BLaER1 (cell line): ENCODE measurements around the gene CEP70.
A peak's percentile ranks its signal among the peaks of the same experiment; 100 is the strongest.
"Not testable (repeated sequence)": the region's sequence is repeated elsewhere in the genome, so short reads cannot be mapped to it uniquely, and the experiment has no call there.

Experiments
- H3K27ac ChIP-seq: shearing (Covaris generic); formaldehyde crosslinking; 2 replicates; pipeline ENCODE4 v1.8.1; 2022
- H3K27me3 ChIP-seq: shearing (Covaris generic); formaldehyde crosslinking; 2 replicates; pipeline ENCODE4 v1.8.1; 2022
- H3K36me3 ChIP-seq: shearing (Covaris generic); formaldehyde crosslinking; 2 replicates; pipeline ENCODE4 v1.8.1; 2022
- H3K4me1 ChIP-seq: shearing (Covaris generic); formaldehyde crosslinking; 2 replicates; pipeline ENCODE4 v1.8.1; 2022
- H3K4me2 ChIP-seq: shearing (Covaris generic); formaldehyde crosslinking; 2 replicates; pipeline ENCODE4 v1.8.1; 2022
- H3K4me3 ChIP-seq: shearing (Covaris generic); formaldehyde crosslinking; 2 replicates; pipeline ENCODE4 v1.8.1; 2022
- H3K9ac ChIP-seq: shearing (Covaris generic); formaldehyde crosslinking; 2 replicates; pipeline ENCODE4 v1.8.1; 2022
- H3K9me3 ChIP-seq: shearing (Covaris generic); formaldehyde crosslinking; 2 replicates; pipeline ENCODE4 v1.8.1; 2022
- H4K20me1 ChIP-seq: shearing (Covaris generic); formaldehyde crosslinking; 2 replicates; pipeline ENCODE4 v1.8.1; 2022
- Cebpa-rat ChIP-seq: shearing (Covaris generic); IDR thresholded peaks from 2 replicates; pipeline ENCODE4 v1.8.1; 2022

CEP70 gene

GRCh38 chr3:138591392-138591791, 2.7 kb downstream of the CEP70 start:
- Histone ChIP-seq H4K20me1 (no peaks in the 10 kb centered on the region), H3K27ac (no peak overlapping the region), H3K9ac (no peak overlapping the region), H3K9me3 (peaks cover 2% of the 10 kb centered on the region; the same call in 1 of the 2 replicates), H3K4me1 (peaks cover 23% of the 10 kb centered on the region), H3K36me3 (peaks cover 18% of the 10 kb centered on the region), H3K4me2 (no peak overlapping the region), H3K27me3 (no peaks in the 10 kb centered on the region), H3K4me3 (no peak overlapping the region)
- no peak for TF ChIP-seq Cebpa-rat

GRCh38 chr3:138588445-138588844, 5.6 kb downstream of the CEP70 start:
- Histone ChIP-seq H3K36me3 (peaks cover 28% of the 10 kb centered on the region), H3K9me3 (peaks cover 13% of the 10 kb centered on the region; the same call in 1 of the 2 replicates), H4K20me1 (no peaks in the 10 kb centered on the region), H3K4me3 (no peak overlapping the region), H3K27me3 (no peaks in the 10 kb centered on the region), H3K27ac (no peak overlapping the region), H3K4me1 (peaks cover 16% of the 10 kb centered on the region), H3K9ac (no peak overlapping the region), H3K4me2 (no peak overlapping the region)
- TF ChIP-seq Cebpa-rat = no peak

GRCh38 chr3:138587374-138587773, 6.7 kb downstream of the CEP70 start:
- Histone ChIP-seq H3K36me3 (peaks cover 29% of the 10 kb centered on the region), H3K4me1 (peaks cover 6% of the 10 kb centered on the region), H4K20me1 (no peaks in the 10 kb centered on the region), H3K9ac (no peak overlapping the region), H3K27ac (no peak overlapping the region), H3K4me2 (no peak overlapping the region), H3K4me3 (no peak overlapping the region), H3K9me3 (peaks cover 13% of the 10 kb centered on the region; the same call in 1 of the 2 replicates), H3K27me3 (no peaks in the 10 kb centered on the region)
- no peak for TF ChIP-seq Cebpa-rat

GRCh38 chr3:138578961-138579574, 15.0 kb downstream of the CEP70 start:
- Histone ChIP-seq H3K4me3 (no peak overlapping the region), H3K4me1 (peaks cover 40% of the 10 kb centered on the region), H3K9me3 (peaks cover 11% of the 10 kb centered on the region), H3K27ac (peak overlapping the region; percentile 69), H3K27me3 (no peaks in the 10 kb centered on the region), H4K20me1 (no peaks in the 10 kb centered on the region), H3K9ac (no peak overlapping the region), H3K4me2 (peak overlapping the region; percentile 78), H3K36me3 (peaks cover 14% of the 10 kb centered on the region)
- TF ChIP-seq Cebpa-rat = no peak

GRCh38 chr3:138578141-138578540, 15.9 kb downstream of the CEP70 start:
- peaks cover 40% of the 10 kb centered on the region for H3K4me1 ChIP-seq
- H3K36me3 ChIP-seq = peaks cover 19% of the 10 kb centered on the region
- H3K4me3 ChIP-seq = peak overlapping the region; percentile 41; the same call in 1 of the 2 replicates
- H3K9ac ChIP-seq = no peak overlapping the region
- peak overlapping the region; percentile 69 for H3K27ac ChIP-seq
- H3K9me3 ChIP-seq = peaks cover 18% of the 10 kb centered on the region
- no peaks in the 10 kb centered on the region for H4K20me1 ChIP-seq
- H3K4me2 ChIP-seq = peak overlapping the region; percentile 78
- no peak for TF ChIP-seq Cebpa-rat
- no peaks in the 10 kb centered on the region for H3K27me3 ChIP-seq

- no peak overlapping the region for H3K4me2 ChIP-seq
- H3K4me1 ChIP-seq = peaks cover 10% of the 10 kb centered on the region
- no peak overlapping the region for H3K27ac ChIP-seq
- no peak for TF ChIP-seq Cebpa-rat
- no peaks in the 10 kb centered on the region for H3K27me3 ChIP-seq
- no peaks in the 10 kb centered on the region for H4K20me1 ChIP-seq
- peaks cover 23% of the 10 kb centered on the region for H3K9me3 ChIP-seq
- H3K36me3 ChIP-seq = peaks cover 36% of the 10 kb centered on the region
- H3K4me3 ChIP-seq = no peak overlapping the region
- H3K9ac ChIP-seq = no peak overlapping the region
These were observed 20.9 kb downstream of the CEP70 start for GRCh38 chr3:138573138-138573537.

GRCh38 chr3:138569624-138570023, 24.4 kb downstream of the CEP70 start:
- H3K4me3 ChIP-seq = not testable (repeated sequence)
- H3K36me3 ChIP-seq = peaks cover 37% of the 10 kb centered on the region

GRCh38 chr3:138569090-138569489, 25.0 kb downstream of the CEP70 start:
- Histone ChIP-seq H3K9ac (no peak overlapping the region), H3K4me2 (no peak overlapping the region), H3K4me3 (no peak overlapping the region), H3K27me3 (no peaks in the 10 kb centered on the region), H3K36me3 (peaks cover 32% of the 10 kb centered on the region), H3K4me1 (no peaks in the 10 kb centered on the region), H3K9me3 (peaks cover 16% of the 10 kb centered on the region), H3K27ac (no peak overlapping the region), H4K20me1 (no peaks in the 10 kb centered on the region)
- no peak for TF ChIP-seq Cebpa-rat

More at GRCh38 chr3:138569624-138570023, 24.4 kb downstream of the CEP70 start:
- H3K9me3 ChIP-seq = peaks cover 22% of the 10 kb centered on the region
- not testable (repeated sequence) for H3K4me1 ChIP-seq, H4K20me1 ChIP-seq, H3K9ac ChIP-seq, H3K27me3 ChIP-seq, H3K27ac ChIP-seq, H3K4me2 ChIP-seq

- H3K4me2 ChIP-seq = no peak overlapping the region
- no peaks in the 10 kb centered on the region for H4K20me1 ChIP-seq
- no peaks in the 10 kb centered on the region for H3K27me3 ChIP-seq
- TF ChIP-seq Cebpa-rat = no peak
- H3K27ac ChIP-seq = no peak overlapping the region
- H3K36me3 ChIP-seq = peaks cover 19% of the 10 kb centered on the region
- H3K9me3 ChIP-seq = 0 out of 2 replicates have a peak, but pooled peaks cover 4% of the 10 kb centered on the region
- no peak overlapping the region for H3K9ac ChIP-seq
- no peaks in the 10 kb centered on the region for H3K4me1 ChIP-seq
- no peak overlapping the region for H3K4me3 ChIP-seq
These were observed 26.7 kb downstream of the CEP70 start for GRCh38 chr3:138567403-138567802.

GRCh38 chr3:138566293-138566692, 27.8 kb downstream of the CEP70 start:
- Histone ChIP-seq H3K9me3 (peaks cover 10% of the 10 kb centered on the region; the same call in 1 of the 2 replicates), H3K36me3 (peaks cover 19% of the 10 kb centered on the region)
- H3K27ac ChIP-seq, H3K4me3 ChIP-seq, H3K27me3 ChIP-seq, H4K20me1 ChIP-seq, H3K9ac ChIP-seq, H3K4me1 ChIP-seq, H3K4me2 ChIP-seq: not testable (repeated sequence)

GRCh38 chr3:138562902-138563301, 31.2 kb downstream of the CEP70 start:
- not testable (repeated sequence) for H3K4me2 ChIP-seq, H3K4me3 ChIP-seq, H3K27me3 ChIP-seq, H3K4me1 ChIP-seq, H3K27ac ChIP-seq, H4K20me1 ChIP-seq, H3K9ac ChIP-seq
- peaks cover 41% of the 10 kb centered on the region for H3K9me3 ChIP-seq
- H3K36me3 ChIP-seq = peaks cover 25% of the 10 kb centered on the region
